ENCODE results near the gene ANXA3.

The ANXA3 gene

GRCh38 chr4:78612398-78613178 is 61.0 kb downstream of the ANXA3 start:
- no peak for DNase-seq

DNA sequence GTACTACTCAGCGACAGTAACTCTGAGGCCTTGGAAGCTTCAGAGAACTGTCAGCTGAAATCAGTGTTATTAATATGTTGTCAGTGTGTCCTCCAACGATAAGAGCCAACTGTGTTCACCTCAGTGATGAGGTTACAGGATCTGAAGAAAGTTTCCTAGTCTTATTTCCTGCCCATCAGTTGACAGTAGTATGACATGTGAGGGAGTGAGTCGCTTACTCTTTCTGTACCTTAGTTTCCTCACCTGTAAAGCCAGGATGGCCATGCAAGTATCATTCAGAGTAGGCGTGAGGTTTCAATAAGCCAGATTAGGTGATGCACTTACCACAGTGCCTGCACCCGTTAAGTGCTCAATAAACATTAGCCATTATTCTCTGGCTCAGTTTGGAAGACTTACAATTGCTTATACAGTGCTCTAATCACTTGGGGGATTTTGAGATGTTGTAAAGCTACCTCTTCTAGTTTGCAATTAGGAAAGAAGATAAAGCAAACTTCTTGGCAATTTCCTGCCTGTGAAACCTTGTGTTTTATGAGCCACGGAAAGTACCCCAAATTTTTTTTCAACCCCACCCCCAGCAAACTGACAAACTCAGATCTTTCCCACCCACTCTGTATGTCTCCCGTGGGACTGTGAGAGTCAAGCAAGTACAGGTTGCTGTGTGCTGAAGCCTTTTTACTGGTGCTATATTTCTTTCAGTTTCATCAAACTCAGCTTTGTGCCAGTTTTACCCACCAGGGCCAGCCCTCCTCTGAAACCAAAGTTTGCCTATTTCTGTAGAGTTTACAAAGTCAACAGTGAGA is 62.2 kb downstream of the ANXA3 start:
- no peak for DNase-seq

GRCh38 chr4:78616046-78616498 is 64.5 kb downstream of the ANXA3 start:
- no peak for DNase-seq

- no peak for DNase-seq
These were observed 66.9 kb downstream of the ANXA3 start for GRCh38 chr4:78618436-78618835.

- DNase-seq, result no peak
These were observed 69.8 kb downstream of the ANXA3 start for GRCh38 chr4:78621395-78621794.

DNA sequence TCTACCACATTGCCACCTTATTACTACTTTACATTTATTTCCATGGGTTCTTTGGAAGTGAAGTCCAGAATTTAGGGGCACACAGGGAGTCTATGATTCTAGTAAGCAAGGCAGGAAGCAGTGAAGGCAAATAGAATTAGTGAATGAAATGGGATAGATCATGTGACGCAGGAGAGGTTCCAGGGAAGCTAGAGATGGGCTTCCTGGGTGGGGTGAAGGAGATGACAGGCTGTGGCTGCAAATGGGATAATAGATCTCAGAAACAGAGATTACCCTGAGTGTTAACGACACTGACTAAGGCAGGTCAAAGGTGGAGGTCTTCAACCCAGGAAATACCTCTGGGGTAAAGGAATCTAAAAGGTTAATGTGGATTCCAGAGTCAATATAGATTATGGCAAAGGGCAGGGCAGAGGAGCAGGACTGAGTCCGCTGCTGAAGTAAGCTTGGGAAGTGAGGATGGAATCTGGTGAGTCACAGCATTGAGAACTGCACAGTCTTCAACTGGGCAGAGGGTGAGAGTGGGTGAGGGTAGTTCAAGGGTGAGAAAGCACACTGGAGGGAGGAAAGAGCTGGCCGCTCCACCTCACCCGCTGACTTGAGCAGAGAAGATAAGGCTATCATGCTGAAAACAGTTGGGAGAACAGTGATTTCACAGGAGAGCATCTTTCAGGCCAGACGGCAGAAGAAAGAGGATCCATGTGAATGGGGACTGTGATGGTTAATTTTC is 70.8 kb downstream of the ANXA3 start:
- DNase-seq, result no peak

DNA sequence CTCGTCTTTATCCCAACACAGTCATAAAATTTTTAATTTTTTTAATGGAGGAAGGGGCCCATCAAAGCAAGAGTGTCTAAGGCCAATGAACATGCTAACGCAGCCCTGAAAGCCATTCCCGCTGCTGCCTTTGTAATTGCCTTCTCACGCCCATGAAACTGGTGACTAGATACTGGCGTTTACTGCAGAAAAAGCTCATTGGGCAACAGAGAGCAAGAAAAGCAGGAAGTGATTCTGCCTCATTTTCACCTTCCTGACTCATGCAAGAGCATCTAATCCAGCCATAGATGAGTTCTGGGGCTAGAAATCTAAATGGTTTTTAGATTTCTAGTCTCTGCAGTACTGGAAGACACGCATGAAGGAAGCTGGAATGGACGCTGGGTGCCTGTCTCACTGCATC is 72.5 kb downstream of the ANXA3 start:
- no peak for DNase-seq

DNA sequence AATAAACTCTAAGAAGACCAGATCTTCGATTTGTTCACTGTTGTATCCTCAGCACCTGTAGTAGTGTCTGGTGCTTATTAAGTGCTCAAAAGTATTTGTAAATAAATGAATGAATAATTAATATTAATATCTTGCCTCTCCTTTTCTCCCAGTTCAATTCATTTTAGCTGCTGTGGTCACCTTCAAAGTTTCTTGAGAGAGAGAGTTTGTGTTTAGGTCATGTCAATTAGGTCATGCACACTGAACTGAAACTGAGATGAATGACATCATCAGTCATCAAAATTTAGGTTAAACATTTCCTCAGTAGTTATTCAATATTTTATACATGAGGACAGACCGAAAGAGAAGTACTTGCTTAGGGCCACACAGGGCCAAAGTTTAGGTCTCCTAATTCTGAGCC is 73.5 kb downstream of the ANXA3 start:
- DNase-seq, result no peak

GRCh38 chr4:78627046-78627965 is 75.7 kb downstream of the ANXA3 start:
- DNase-seq, result no peak

- no peak for DNase-seq
These were observed 76.6 kb downstream of the ANXA3 start for GRCh38 chr4:78627966-78628678.

- no peak for DNase-seq
These were observed 78.5 kb downstream of the ANXA3 start for GRCh38 chr4:78629991-78630541.

GRCh38 chr4:78630615-78631014 is 79.0 kb downstream of the ANXA3 start:
- DNase-seq, result no peak

- DNase-seq, result no peak
These were observed 82.6 kb downstream of the ANXA3 start for GRCh38 chr4:78634011-78634664.

DNA sequence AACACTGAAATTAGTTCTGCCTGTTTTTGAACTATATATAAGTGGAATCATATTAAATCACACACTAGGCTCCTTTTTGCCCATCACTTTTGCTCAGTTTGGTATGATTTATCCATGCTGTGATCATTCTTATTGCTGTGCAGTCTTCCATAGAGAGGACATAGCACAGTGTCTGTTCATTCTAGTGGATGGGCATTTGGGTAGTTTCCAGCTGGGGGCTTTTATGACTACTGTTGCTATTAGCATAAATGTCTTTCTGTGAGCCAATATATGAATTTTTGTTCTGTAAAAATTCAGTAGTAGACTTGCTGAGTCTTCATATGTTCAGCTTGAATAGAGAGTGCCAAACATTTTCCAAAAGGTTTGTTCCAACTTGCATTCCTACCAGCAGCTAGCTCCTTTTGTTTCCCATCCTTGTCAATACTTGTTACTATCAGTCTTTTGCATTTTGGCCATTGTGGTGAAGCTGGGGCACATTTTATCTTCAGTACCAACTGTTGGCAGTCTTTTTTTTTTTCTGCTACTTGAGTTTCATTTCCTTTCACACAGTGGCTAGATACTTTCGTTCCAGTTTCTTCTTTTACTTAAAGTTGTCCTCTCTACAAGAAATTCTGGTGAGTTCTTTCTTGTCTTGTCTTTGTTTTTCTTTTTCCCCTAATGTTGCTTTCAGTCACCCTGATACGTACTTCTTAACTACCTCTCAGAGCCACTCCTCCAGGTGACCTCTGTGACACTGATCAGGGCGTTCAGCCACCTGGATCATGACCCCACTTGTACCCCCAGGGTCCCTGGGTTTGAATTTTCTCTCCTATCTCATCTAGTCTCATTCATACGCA is 87.0 kb downstream of the ANXA3 start:
- no peak for DNase-seq

DNA sequence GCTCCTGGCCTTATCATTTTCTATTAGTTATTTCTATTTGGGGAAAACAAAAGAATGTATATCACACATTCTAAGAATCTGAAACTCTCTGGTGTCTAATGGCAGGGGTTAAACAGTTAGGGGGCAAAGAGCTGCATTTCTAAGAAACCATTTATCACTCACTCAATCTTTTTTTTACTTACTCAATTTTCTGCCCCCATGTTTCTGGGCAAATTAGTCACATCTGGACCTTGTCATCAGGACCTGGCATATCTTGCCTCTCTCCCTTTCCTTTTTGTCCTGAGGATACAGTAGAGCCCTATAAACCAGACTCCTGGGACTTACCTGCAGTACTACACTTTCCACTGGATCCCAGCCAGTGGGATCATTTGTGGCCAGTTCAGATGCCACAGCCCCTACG is 89.1 kb downstream of the ANXA3 start:
- DNase-seq, result no peak

DNA sequence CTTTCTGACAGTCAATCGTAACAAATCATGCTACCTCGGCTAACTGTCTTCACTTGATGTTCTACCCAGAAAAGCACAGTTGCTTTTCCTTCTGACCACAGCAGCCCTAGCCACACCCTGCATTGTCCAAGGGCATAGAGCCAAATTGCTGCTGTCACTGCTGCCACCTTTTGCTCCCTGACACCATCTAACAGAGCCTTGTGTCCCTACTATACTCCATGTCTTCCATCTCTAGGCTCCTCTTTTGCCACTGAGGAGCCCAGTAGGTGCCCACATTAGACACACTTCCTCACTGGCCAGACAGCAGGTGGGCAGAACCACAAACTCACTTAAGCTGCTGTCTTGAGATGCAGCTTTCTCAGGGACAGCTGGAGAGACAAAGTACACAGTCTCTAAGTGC is 91.4 kb downstream of the ANXA3 start:
- no peak for DNase-seq

DNA sequence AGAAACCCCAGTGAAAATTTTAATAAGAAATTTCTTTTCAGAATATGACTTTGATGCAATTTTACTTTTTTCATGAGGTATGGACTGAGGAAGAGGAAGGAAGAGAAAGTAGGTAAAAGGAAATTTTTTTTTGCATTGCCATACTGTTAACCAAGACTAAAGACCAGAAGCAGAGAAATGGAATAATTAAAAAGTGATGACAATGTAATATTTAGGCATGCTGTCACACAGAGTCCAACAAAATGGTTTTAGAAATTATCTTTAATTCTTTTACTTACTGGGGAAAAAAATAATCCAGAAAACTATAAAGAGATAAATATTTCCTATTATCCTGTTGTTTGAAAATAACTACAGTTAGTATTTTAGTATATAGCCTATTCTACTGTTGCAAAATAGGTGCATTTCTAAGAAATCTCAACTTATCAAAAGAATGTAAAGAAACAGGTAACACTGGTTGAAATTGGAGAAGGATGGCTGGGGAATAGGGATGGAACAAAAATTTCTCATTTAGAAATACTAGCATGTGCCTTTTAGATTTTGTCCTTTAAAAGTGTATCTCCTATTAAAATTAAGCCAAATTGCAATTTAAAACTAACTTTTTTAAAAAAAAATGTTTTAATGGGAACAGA is 92.6 kb downstream of the ANXA3 start:
- no peak for DNase-seq

- no peak for DNase-seq
These were observed 93.3 kb downstream of the ANXA3 start for GRCh38 chr4:78644744-78645330.

All from DMS79 (cell line).